A549 treated with Hydrocortisone at 1 μM for 4 hours (cell line): ENCODE data around the gene UGT2B11. TPM values are rescaled to one million over a fixed set of nuclear protein-coding genes. Genes with fewer than 3 reads are reported as not detected.

Experiments used
- total RNA-seq: library from RNA; stranded (reverse); fragments of 200-300 nt; extraction: Qiagen RNA extraction; gene quantifications from 5 replicates; pipeline ENCODE4 v1.2.3, GENCODE V29; 2022

Gene UGT2B11
- total RNA-seq = 0.09 to 0.17 TPM (median 0.10 TPM) in 5 replicates

GRCh38 chr4:69214716-69215115, at the start of gene UGT2B11:
TSS of gene UGT2B11 (minus strand) at chr4:69214748. CDS start at chr4:69214722, 26 bp downstream.

Other genes starting within 250 kb of the UGT2B11 start
- 0.16 to 0.49 TPM (median 0.38 TPM) in 5 replicates for gene UGT2B7, start 118.3 kb downstream of the UGT2B11 start, total RNA-seq
- gene UGT2B28, start 65.7 kb upstream of the UGT2B11 start, total RNA-seq = not detected in 5 replicates